LNCaP clone FGC (cell line): ENCODE data around the gene GSG1.

Experiments used
- DNase-seq: peaks from one replicate; pipeline ENCODE4 v3.0.0-alpha.2; 2011; ENCODE audit warnings: low read depth
- H3K4me3 ChIP-seq: 2 replicates; pipeline ENCODE4 v1.5.1; 2011; ENCODE audit warnings: mild to moderate bottlenecking, low read depth, low read length, control low read depth
- CTCF ChIP-seq: IDR thresholded peaks from 2 replicates; pipeline ENCODE4 v1.5.1; 2012; ENCODE audit warnings: mild to moderate bottlenecking; ENCODE audit not compliant: control insufficient read depth, insufficient read depth; ENCODE audit errors: extremely low read depth

Gene GSG1

GRCh38 chr12:13100882-13101769 lies 2.3 kb downstream of the GSG1 start:
- DNase-seq = no peak
- no peak for TF ChIP-seq CTCF
- peak overlapping the region; percentile 50 for H3K4me3 ChIP-seq

- no peak for DNase-seq
- H3K4me3 ChIP-seq = no peak overlapping the region; the same call in 1 of the 2 replicates
Measured at GRCh38 chr12:13100605-13100881, 2.9 kb downstream of the GSG1 start.

GRCh38 chr12:13099844-13100604 lies 3.4 kb downstream of the GSG1 start:
- DNase-seq = no peak
- no peak overlapping the region for H3K4me3 ChIP-seq
- no peak for TF ChIP-seq CTCF

More at GRCh38 chr12:13100605-13100881, 2.9 kb downstream of the GSG1 start:
- no peak for TF ChIP-seq CTCF

- TF ChIP-seq CTCF = no peak
- no peak for DNase-seq
- H3K4me3 ChIP-seq = no peak overlapping the region
Measured at GRCh38 chr12:13099066-13099843, 4.2 kb downstream of the GSG1 start.

GRCh38 chr12:13097491-13098011 lies 5.9 kb downstream of the GSG1 start:
- DNase-seq = no peak
- no peak overlapping the region for H3K4me3 ChIP-seq
- no peak for TF ChIP-seq CTCF

- H3K4me3 ChIP-seq = no peak overlapping the region
- TF ChIP-seq CTCF = no peak
- DNase-seq = no peak
Measured at GRCh38 chr12:13095266-13095995, 8.0 kb downstream of the GSG1 start.
